DND-41 (cell line): ENCODE results near the gene GRM5.

ENCODE experiments used
- EZH2 ChIP-seq: IDR thresholded peaks from 3 replicates; pipeline ENCODE4 v1.6.1; 2012; ENCODE audit warnings: borderline replicate concordance, low read depth, mild to moderate bottlenecking, moderate library complexity, low read length, inconsistent platforms; ENCODE audit not compliant: severe bottlenecking
- TF ChIP-seq, protein P1 (sequence below): IDR thresholded peaks from 2 replicates; pipeline ENCODE4 v1.5.1; 2012; ENCODE audit warnings: borderline replicate concordance, low read length, moderate library complexity, mild to moderate bottlenecking; ENCODE audit not compliant: poor library complexity, severe bottlenecking; ENCODE audit errors: extremely low read depth

DNA sequence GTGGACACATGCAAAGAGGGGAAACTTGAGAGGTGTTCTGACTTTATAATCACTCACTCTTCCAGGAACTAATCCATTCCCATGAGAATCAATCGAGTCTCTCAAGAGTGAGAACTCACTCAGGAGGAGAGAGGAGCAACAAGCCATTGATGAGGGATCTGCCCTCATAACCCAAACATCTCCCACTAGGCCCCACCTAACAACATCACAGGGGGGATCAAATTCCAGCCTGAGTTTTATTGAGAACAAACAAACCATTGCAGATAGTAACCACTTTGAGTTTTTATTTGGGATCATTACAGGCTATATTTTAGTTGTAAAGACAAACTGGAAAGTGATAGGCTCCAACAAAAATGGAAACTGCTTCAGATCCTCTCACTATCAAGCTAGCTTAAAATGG, 399.4 kb downstream of the GRM5 start:
- TF ChIP-seq, protein P1, sequence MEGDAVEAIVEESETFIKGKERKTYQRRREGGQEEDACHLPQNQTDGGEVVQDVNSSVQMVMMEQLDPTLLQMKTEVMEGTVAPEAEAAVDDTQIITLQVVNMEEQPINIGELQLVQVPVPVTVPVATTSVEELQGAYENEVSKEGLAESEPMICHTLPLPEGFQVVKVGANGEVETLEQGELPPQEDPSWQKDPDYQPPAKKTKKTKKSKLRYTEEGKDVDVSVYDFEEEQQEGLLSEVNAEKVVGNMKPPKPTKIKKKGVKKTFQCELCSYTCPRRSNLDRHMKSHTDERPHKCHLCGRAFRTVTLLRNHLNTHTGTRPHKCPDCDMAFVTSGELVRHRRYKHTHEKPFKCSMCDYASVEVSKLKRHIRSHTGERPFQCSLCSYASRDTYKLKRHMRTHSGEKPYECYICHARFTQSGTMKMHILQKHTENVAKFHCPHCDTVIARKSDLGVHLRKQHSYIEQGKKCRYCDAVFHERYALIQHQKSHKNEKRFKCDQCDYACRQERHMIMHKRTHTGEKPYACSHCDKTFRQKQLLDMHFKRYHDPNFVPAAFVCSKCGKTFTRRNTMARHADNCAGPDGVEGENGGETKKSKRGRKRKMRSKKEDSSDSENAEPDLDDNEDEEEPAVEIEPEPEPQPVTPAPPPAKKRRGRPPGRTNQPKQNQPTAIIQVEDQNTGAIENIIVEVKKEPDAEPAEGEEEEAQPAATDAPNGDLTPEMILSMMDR, result no peak
- no peak for TF ChIP-seq EZH2
